GM12801 (cell line): ENCODE data around the gene CTSF.

Experiments
- CTCF ChIP-seq: IDR thresholded peaks from one replicate; pipeline ENCODE4 v1.5.1; 2011; ENCODE audit warnings: control low read depth; ENCODE audit not compliant: insufficient read length; ENCODE audit errors: extremely low read depth

CTSF gene

GRCh38 chr11:66530927-66531709 lies 37.3 kb downstream of the CTSF start:
- no peak for TF ChIP-seq CTCF

- no peak for TF ChIP-seq CTCF
These were observed 38.8 kb downstream of the CTSF start for GRCh38 chr11:66529655-66530054.

- no peak for TF ChIP-seq CTCF
These were observed 39.3 kb downstream of the CTSF start for GRCh38 chr11:66529069-66529468.

GRCh38 chr11:66524304-66525040 lies 43.9 kb downstream of the CTSF start:
- TF ChIP-seq CTCF = no peak

GRCh38 chr11:66523611-66524010 lies 44.8 kb downstream of the CTSF start:
- TF ChIP-seq CTCF = no peak
